ENCODE measurements around the gene RIPK4. TPM values are rescaled to one million over a fixed set of nuclear protein-coding genes. Genes with fewer than 3 reads are reported as not detected.

The RIPK4 gene
- total and polyA plus RNA-seq, 2 of the 13 experiments (the other 11 are each of a cell fraction or from before 2014, with no cell fraction given) = 3.1 to 4.9 TPM

DNA sequence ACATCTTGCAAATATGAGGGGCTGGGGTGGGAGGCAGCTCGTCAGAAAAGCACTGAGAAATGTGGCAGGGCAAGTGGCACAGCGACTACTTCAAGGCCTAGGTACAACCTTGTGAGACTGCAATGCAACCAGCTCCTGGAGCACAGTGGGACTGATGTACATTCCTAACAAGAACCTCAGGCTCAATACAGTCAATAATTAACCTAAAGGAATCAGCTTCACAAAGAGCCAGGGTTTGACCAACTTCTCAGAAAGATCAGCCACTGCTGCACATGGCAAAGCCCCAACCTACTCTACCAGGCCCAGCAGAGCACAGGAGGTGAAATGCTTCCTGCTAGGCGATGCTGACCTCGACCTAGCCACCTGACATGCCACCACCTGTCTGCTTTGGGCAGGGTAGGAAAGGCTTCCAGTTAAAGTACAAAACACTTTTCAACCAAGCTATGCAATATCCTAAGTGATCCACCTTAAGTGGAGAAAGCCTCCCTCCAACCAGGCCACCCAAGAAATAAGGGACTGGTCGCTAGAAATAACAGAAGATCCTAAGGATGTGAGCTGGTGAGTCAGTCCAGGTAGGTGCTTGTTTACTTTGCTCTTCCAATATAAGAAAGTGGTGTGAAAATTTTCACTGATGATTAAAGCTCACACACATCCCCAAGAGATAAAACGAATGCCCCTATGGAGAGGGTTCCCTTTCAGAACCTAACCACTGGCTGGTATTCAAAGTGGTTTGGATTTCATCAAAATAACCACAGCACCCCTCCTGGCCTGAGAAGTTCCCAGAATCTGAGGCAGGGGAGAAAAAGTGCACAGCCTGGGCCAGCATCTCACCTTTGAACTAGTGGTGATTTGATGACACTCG is 2.1 kb downstream of the RIPK4 start (continued):
- TF ChIP-seq, protein P1, sequence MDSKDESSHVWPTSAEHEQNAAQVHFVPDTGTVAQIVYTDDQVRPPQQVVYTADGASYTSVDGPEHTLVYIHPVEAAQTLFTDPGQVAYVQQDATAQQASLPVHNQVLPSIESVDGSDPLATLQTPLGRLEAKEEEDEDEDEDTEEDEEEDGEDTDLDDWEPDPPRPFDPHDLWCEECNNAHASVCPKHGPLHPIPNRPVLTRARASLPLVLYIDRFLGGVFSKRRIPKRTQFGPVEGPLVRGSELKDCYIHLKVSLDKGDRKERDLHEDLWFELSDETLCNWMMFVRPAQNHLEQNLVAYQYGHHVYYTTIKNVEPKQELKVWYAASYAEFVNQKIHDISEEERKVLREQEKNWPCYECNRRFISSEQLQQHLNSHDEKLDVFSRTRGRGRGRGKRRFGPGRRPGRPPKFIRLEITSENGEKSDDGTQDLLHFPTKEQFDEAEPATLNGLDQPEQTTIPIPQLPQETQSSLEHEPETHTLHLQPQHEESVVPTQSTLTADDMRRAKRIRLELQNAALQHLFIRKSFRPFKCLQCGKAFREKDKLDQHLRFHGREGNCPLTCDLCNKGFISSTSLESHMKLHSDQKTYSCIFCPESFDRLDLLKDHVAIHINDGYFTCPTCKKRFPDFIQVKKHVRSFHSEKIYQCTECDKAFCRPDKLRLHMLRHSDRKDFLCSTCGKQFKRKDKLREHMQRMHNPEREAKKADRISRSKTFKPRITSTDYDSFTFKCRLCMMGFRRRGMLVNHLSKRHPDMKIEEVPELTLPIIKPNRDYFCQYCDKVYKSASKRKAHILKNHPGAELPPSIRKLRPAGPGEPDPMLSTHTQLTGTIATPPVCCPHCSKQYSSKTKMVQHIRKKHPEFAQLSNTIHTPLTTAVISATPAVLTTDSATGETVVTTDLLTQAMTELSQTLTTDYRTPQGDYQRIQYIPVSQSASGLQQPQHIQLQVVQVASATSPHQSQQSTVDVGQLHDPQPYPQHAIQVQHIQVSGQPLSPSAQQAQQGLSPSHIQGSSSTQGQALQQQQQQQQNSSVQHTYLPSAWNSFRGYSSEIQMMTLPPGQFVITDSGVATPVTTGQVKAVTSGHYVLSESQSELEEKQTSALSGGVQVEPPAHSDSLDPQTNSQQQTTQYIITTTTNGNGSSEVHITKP (CRISPR knock-in tag; IDR thresholded peaks at IDR 0.05; ENCODE audit: low read depth) = no peak
- no peak for TF ChIP-seq MBNL3 (CRISPR knock-in tag; conservative IDR thresholded peaks at IDR 0.05)
- no peak for TF ChIP-seq MTF1 (CRISPR knock-in tag; IDR thresholded peaks at IDR 0.05)
- TF ChIP-seq ZMYM4 (CRISPR knock-in tag; IDR thresholded peaks at IDR 0.05) = no peak
- TF ChIP-seq, protein P2, sequence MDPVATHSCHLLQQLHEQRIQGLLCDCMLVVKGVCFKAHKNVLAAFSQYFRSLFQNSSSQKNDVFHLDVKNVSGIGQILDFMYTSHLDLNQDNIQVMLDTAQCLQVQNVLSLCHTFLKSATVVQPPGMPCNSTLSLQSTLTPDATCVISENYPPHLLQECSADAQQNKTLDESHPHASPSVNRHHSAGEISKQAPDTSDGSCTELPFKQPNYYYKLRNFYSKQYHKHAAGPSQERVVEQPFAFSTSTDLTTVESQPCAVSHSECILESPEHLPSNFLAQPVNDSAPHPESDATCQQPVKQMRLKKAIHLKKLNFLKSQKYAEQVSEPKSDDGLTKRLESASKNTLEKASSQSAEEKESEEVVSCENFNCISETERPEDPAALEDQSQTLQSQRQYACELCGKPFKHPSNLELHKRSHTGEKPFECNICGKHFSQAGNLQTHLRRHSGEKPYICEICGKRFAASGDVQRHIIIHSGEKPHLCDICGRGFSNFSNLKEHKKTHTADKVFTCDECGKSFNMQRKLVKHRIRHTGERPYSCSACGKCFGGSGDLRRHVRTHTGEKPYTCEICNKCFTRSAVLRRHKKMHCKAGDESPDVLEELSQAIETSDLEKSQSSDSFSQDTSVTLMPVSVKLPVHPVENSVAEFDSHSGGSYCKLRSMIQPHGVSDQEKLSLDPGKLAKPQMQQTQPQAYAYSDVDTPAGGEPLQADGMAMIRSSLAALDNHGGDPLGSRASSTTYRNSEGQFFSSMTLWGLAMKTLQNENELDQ (CRISPR knock-in tag; IDR thresholded peaks at IDR 0.05; ENCODE audit: borderline replicate concordance) = no peak
- peak; percentile 96; the same call in 1 of the 2 replicates for TF ChIP-seq ZFP90 (CRISPR knock-in tag; IDR thresholded peaks at IDR 0.05; ENCODE audit: borderline replicate concordance)
- TF ChIP-seq, protein P3, sequence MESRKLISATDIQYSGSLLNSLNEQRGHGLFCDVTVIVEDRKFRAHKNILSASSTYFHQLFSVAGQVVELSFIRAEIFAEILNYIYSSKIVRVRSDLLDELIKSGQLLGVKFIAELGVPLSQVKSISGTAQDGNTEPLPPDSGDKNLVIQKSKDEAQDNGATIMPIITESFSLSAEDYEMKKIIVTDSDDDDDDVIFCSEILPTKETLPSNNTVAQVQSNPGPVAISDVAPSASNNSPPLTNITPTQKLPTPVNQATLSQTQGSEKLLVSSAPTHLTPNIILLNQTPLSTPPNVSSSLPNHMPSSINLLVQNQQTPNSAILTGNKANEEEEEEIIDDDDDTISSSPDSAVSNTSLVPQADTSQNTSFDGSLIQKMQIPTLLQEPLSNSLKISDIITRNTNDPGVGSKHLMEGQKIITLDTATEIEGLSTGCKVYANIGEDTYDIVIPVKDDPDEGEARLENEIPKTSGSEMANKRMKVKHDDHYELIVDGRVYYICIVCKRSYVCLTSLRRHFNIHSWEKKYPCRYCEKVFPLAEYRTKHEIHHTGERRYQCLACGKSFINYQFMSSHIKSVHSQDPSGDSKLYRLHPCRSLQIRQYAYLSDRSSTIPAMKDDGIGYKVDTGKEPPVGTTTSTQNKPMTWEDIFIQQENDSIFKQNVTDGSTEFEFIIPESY (CRISPR knock-in tag; IDR thresholded peaks at IDR 0.05) = no peak
- TF ChIP-seq, protein P4, sequence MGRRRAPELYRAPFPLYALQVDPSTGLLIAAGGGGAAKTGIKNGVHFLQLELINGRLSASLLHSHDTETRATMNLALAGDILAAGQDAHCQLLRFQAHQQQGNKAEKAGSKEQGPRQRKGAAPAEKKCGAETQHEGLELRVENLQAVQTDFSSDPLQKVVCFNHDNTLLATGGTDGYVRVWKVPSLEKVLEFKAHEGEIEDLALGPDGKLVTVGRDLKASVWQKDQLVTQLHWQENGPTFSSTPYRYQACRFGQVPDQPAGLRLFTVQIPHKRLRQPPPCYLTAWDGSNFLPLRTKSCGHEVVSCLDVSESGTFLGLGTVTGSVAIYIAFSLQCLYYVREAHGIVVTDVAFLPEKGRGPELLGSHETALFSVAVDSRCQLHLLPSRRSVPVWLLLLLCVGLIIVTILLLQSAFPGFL (CRISPR knock-in tag; IDR thresholded peaks at IDR 0.05) = no peak
- peak; percentile 38; the same call in 1 of the 2 replicates for TF ChIP-seq RARA (CRISPR knock-in tag; IDR thresholded peaks at IDR 0.05)
- TF ChIP-seq ZNF556 (CRISPR knock-in tag; IDR thresholded peaks at IDR 0.05; ENCODE audit: borderline replicate concordance) = no peak
- TF ChIP-seq ZNF678 (CRISPR knock-in tag; IDR thresholded peaks at IDR 0.05) = no peak
- no peak for TF ChIP-seq ZNF337 (CRISPR knock-in tag; IDR thresholded peaks at IDR 0.05; ENCODE audit: borderline replicate concordance, low read depth)
- no peak for TF ChIP-seq RFXAP (CRISPR knock-in tag; IDR thresholded peaks at IDR 0.05; ENCODE audit: borderline replicate concordance)
- TF ChIP-seq, protein P5, sequence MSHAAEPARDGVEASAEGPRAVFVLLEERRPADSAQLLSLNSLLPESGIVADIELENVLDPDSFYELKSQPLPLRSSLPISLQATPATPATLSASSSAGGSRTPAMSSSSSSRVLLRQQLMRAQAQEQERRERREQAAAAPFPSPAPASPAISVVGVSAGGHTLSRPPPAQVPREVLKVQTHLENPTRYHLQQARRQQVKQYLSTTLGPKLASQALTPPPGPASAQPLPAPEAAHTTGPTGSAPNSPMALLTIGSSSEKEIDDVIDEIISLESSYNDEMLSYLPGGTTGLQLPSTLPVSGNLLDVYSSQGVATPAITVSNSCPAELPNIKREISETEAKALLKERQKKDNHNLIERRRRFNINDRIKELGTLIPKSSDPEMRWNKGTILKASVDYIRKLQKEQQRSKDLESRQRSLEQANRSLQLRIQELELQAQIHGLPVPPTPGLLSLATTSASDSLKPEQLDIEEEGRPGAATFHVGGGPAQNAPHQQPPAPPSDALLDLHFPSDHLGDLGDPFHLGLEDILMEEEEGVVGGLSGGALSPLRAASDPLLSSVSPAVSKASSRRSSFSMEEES (CRISPR knock-in tag; IDR thresholded peaks at IDR 0.05) = peak; percentile 45; the same call in 1 of the 2 replicates
- TF ChIP-seq, protein P6, sequence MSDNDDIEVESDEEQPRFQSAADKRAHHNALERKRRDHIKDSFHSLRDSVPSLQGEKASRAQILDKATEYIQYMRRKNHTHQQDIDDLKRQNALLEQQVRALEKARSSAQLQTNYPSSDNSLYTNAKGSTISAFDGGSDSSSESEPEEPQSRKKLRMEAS (IDR thresholded peaks at IDR 0.05) = peak; percentile 75
- no peak for TF ChIP-seq ZNF160 (CRISPR knock-in tag; IDR thresholded peaks at IDR 0.05)
- TF ChIP-seq MYNN (CRISPR knock-in tag; IDR thresholded peaks at IDR 0.05; ENCODE audit: low read depth) = no peak
